ENCODE results near the gene DLX1.
"Not testable (repeated sequence)": the region's sequence is repeated elsewhere in the genome, so short reads cannot be mapped to it uniquely, and the experiment has no call there.

The DLX1 gene

GRCh38 chr2:172098650-172099471 is 13.6 kb downstream of the DLX1 start:
- no peak for DNase-seq (ENCODE audit: low read depth)

DNA sequence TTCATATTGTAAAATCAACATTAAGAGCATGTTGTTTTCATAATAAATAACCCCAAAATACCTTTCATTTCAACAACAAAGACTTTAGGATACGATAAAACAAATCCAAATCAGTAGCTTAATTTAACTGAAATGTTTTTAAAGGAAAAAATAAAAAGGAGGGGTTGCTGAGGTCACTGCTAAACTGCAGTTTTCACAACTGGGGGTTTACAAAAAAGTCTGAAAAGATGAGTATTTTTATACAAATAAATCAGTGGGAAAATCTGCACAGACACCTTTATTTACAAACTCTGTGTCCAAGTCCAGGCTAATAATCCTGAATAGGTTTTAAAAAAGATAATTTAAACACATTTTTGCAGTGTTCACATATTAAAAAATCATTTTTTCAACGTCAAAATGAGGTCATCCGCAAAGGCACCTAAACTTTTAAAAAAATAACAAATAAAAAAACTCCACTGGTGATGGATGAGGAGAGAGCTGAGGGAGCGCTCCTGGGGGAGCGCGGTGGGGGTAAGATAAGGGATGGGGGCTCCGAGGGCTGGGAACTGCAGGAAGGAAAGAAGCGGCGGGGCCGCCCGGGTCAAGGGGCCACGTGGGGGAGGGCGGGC is 14.3 kb downstream of the DLX1 start:
- DNase-seq (ENCODE audit: low read depth) = no peak

DNA sequence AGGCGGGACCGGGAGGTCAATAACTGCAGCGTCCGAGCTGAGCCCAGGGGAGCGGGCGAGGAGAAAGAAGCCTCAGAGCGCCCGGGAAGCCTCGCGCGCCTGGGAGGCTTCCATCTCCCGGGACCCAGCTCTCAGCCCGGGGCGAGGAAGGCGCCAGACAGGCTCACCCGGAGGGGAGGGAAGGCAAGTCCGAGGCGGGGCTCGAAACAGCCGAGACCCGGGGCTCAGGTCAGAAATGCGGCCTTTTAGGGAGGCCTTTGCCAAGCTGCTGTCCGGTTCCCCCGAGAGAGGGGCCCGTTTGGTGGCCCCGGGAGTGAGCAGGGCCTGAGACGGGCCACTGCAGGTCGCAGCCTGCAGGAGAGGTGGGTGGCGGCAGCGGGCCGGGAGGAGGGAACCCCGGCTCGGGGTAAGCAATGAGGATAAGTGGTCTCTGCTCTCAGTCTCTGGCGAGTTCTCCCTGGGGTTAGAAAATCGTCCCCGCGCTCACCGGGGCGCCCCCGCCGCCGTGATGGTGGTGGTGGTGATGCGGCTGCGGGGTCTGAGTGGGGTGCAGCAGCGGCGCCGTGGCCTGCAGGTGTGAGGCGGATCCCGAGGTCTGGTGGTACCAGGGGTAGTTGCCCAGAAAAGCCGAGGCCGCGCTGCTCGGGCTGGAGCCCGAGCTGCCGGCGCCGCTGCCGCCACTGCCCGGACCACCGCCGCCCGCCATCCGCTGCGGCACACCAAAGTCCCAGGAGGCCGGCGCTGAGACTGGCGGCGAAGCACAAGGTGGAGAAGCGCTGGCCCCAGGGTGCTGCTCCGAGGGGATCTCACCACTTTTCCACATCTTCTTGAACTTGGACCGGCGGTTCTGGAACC is 15.0 kb downstream of the DLX1 start:
- no peak for DNase-seq (ENCODE audit: low read depth)

DNA sequence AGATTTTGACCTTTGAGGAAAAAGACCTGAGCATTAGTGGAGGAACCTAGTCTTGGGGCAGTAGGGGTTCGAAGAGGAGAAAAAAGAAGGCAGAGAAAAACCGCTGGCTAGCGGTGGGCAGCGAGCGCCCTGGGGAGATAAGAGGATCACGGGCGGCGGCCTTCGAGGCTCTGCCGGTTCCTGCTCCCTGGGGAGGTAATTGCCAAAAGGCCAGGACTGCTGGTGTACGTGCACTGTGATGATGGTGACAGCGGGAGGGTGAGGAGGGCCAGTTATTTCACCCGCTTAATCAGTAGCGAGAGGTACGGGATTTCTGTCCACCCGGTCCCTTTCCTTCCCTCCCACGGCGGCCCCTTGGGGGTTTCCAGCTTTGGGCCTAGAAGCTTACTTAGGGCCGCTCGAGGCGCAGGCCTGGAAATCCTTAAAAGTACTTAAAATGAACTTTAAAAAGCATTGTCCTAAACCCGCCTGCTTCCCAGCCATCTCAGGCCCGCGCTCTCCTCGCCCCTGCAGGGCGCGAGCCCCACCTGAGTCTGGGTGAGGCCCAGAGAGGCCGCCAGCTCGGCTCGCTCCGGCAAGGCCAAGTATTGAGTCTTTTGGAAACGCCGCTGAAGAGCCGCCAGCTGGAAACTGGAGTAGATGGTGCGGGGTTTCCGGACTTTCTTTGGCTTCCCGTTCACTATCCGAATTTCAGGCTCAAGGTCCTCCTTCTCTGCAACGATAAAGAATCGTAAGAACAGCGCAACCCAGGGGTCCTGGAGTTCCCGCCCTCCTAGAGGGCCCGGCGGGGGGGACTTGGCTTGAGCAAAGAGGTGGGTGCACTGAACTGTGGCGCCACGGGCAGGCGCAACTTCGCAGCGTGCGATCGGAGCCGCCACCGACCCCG is 15.9 kb downstream of the DLX1 start:
- DNase-seq (ENCODE audit: low read depth) = no peak

GRCh38 chr2:172101821-172102390 is 16.6 kb downstream of the DLX1 start:
- DNase-seq (ENCODE audit: low read depth) = no peak

DNA sequence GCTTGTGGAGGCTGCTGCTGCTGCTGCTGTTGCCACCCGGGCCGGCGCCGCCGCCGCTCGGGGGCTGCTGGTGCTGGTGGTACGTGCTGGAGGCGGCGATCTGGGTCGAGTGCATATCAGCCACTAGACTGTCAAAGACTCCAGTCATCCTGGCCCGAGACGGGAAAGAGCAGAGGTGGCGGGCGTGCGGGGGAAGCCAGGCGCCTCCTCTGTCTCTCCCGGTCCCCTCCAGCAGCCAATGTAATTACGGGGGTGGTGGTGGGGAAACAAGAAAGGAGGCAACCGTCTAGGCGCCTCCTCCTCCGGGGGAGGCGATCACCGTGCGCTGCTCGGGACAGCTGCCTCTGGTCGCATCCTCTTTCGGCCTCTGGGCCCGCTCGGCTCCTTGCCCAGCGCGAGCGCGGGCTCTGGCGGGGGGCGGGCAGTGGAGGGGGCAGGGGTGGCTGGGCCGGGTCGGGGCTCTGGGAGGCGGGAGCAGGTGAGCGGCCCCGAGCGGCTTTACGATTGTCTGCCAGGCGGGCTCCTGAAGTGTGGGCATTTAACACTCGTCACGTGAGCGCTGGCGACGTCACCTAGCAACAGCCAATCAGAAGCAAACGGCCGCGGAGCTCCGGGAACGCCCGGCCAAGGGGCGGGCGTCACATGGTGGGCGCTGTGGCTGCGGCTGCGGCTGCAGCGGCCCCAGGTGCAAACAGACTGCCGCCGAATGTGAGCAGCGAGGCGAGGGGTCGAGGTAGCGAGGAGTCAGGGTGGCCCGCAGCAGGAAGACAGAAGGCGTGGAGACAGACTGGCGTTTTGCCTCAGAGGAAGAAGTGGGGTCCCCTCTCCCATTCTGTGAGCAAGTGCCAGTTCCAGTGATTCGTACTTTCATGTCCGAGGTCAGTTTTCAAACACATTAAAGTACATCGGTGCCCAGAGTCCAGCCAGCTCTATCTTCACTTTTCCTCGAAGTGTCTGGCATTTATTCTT is 17.4 kb downstream of the DLX1 start, which contains the start of gene DLX2:
Gene DLX2 (minus strand): TSS at position 510 of the 969 bp plus-strand sequence. CDS start 362 bp downstream, at position 148.
- DNase-seq (ENCODE audit: low read depth) = no peak

- no peak for DNase-seq (ENCODE audit: low read depth)
These were observed 18.4 kb downstream of the DLX1 start for GRCh38 chr2:172103471-172104272.

GRCh38 chr2:172105471-172106107 is 20.3 kb downstream of the DLX1 start:
- DNase-seq (ENCODE audit: low read depth) = no peak

GRCh38 chr2:172106108-172106961 is 21.0 kb downstream of the DLX1 start:
- DNase-seq (ENCODE audit: low read depth) = no peak

DNA sequence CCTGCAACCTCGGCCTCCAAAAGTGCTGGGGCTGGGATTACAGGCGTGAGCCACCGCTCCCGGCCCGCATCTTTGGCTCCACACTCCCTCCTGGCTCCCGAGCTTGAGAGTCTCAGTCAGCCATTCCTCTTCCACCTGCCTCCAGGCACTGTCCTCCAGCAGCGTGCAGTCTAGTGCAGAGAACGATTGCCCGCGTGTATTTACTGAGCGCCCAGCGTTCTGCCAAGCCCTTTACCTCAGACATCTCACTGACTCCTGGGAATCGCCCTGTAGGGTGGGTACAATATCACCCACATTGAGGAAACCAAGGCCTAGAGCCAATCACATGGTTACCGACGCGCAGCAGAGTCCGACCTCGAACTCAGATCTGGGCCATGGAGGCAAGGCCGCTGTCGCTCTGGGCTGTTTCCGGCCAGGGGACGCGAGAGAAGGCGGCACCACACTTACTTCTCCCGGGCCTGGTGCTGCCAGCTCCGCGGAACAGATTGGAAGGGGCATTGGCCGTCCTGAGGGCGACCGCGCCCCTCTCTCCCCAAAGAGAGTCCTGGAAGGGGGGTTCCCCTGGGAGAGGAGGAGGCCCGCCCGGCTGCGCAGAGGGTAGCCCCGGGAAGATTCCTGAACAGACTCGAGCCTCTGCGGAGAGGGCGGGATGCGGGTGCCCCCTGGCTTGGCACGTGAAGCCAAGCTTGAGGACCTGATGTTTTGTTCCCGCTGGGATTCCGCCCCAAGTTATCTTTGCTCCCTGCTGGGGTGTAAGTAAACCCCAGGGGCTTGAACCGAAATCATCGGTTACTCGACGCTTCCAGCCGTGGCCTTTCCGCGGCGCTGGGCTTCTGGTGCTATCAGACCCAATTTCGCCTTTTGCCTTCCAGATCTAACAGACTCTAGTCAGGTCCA is 22.6 kb downstream of the DLX1 start:
- DNase-seq (ENCODE audit: low read depth) = no peak

DNA sequence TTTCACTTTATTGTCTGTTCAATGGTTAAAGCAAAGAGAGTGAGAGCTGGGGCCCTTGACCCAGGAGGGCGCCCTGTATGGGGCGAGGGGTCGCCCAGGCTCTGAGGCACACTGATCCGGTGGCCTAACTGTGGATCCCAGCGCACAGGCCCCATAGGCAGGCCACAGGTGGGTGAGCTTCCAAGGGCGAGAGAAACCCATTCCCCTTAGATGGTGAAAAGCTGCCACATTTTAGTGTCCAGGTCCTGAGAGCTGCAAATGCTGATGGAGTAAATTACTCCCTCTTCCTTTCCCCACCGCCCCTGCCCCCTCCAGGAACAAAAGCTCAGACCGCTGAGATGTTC is 23.3 kb downstream of the DLX1 start:
- no peak for DNase-seq (ENCODE audit: low read depth)

- no peak for DNase-seq (ENCODE audit: low read depth)
These were observed 24.1 kb downstream of the DLX1 start for GRCh38 chr2:172109256-172109987.

- DNase-seq (ENCODE audit: low read depth) = no peak
These were observed 24.9 kb downstream of the DLX1 start for GRCh38 chr2:172109988-172110811.

GRCh38 chr2:172113617-172114016 is 28.3 kb downstream of the DLX1 start:
- DNase-seq (ENCODE audit: low read depth) = no peak

GRCh38 chr2:172114176-172114575 is 28.9 kb downstream of the DLX1 start:
- not testable (repeated sequence) for DNase-seq (ENCODE audit: low read depth)
